Skeletal muscle satellite cell (primary cell): ENCODE data around the gene POSTN.

ENCODE experiments used
- H3K27me3 ChIP-seq: 2 replicates; pipeline ENCODE4 v1.7.0; 2013; ENCODE audit warnings: low read length; ENCODE audit not compliant: control insufficient read depth, insufficient read depth
- H3K36me3 ChIP-seq: 2 replicates; pipeline ENCODE4 v1.7.0; 2013; ENCODE audit warnings: mild to moderate bottlenecking, control low read depth, low read length; ENCODE audit not compliant: insufficient read depth
- H3K4me1 ChIP-seq: 2 replicates; pipeline ENCODE4 v1.7.0; 2013; ENCODE audit warnings: low read length; ENCODE audit not compliant: control insufficient read depth, insufficient read depth
- H3K4me2 ChIP-seq: 2 replicates; pipeline ENCODE4 v1.7.0; 2013; ENCODE audit warnings: mild to moderate bottlenecking, low read length
- H3K4me3 ChIP-seq: 2 replicates; pipeline ENCODE4 v1.7.0; 2013; ENCODE audit warnings: low read length
- H3K9ac ChIP-seq: 2 replicates; pipeline ENCODE4 v1.7.0; 2013; ENCODE audit warnings: mild to moderate bottlenecking, low read depth, low read length, moderate library complexity
- H3K9me3 ChIP-seq: replicated peaks from 2 replicates; pipeline ENCODE4 v1.7.0; 2013; ENCODE audit warnings: mild to moderate bottlenecking, control low read depth, low read length

POSTN gene

DNA sequence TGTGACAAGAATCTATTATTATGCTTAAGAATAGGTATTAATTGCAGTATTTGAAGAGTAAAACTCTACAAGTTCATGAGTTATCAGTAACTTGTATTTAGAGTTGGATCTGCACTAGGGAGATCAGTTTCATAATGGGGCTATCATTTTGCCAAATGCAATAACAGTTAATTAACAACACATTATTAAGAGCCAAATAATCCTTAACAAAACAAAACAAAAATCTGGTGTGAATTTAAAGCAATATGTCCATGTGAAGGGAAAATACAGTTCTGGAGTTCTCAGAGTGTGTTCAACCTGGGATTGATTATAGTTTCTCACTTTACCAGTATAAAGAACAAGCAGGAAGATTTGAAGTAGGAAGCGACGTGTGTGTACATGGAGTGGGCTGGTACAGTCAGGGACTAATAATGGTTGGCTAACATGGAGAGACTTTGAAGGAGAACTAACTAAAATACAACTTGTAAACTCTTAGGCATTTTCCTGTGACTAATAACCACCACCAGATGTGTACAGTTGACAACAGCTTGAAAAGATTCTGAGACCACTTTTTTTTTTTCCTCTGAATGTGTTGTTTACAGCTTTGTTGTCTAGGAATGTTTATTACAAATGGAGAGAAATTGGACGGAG is 58.5 kb downstream of the POSTN start:
- peaks cover 10% of the 10 kb centered on the region for H3K4me1 ChIP-seq
- no peak overlapping the region for H3K4me3 ChIP-seq
- H3K36me3 ChIP-seq, result no peaks in the 10 kb centered on the region
- no peak overlapping the region for H3K4me2 ChIP-seq
- no peaks in the 10 kb centered on the region for H3K9me3 ChIP-seq
- no peaks in the 10 kb centered on the region for H3K27me3 ChIP-seq
- H3K9ac ChIP-seq, result no peak overlapping the region

GRCh38 chr13:37539170-37539569 is 59.4 kb downstream of the POSTN start:
- peaks cover 19% of the 10 kb centered on the region for H3K4me1 ChIP-seq
- no peaks in the 10 kb centered on the region for H3K36me3 ChIP-seq
- no peak overlapping the region for H3K9ac ChIP-seq
- no peak overlapping the region for H3K4me2 ChIP-seq
- no peaks in the 10 kb centered on the region for H3K27me3 ChIP-seq
- H3K9me3 ChIP-seq, result no peaks in the 10 kb centered on the region
- H3K4me3 ChIP-seq, result no peak overlapping the region

DNA sequence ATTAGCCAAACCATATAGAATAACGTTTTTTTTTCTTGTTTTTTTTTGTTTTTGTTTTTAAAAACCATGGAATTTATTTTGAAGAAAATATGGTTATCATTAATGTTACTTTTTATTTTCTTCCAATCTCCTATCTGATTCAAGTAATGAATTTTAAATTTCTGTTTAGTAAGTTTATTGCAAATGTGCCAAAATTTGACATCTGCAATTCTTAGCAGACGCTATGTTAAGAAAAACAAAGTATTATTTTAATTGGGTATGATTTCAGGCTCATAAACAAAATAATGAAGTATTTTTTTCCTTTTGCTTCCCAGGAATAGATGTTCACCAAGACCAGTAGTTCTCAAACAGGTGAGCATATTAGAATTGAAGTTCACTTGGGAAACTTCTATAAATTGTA is 63.1 kb downstream of the POSTN start:
- peaks cover 27% of the 10 kb centered on the region for H3K4me1 ChIP-seq
- no peak overlapping the region for H3K4me2 ChIP-seq
- peaks cover 10% of the 10 kb centered on the region for H3K9me3 ChIP-seq
- H3K9ac ChIP-seq, result no peak overlapping the region
- no peak overlapping the region for H3K4me3 ChIP-seq
- no peaks in the 10 kb centered on the region for H3K27me3 ChIP-seq
- H3K36me3 ChIP-seq, result no peaks in the 10 kb centered on the region

DNA sequence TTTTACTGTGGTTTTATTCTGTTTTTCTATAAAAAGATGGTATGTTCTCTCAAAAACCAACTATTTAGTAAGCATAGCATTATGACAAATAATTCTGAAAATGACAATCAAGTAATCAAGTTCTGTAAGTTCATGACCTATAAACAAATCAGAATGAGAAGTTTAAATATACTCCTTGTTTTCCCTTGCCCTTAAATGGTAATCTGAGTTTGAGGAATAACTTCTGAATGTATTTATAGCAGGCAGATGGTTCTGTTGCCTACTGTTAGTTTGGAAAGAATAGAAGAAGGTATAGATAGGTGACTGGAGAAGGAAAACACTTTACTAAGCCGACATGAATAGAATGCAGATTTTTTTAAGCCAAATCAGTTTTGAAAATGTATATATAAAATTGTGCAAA is 63.9 kb downstream of the POSTN start:
- Histone ChIP-seq H3K27me3 (no peaks in the 10 kb centered on the region), H3K9me3 (peaks cover 15% of the 10 kb centered on the region), H3K4me3 (peak overlapping the region; percentile 16), H3K4me1 (peaks cover 20% of the 10 kb centered on the region), H3K36me3 (no peaks in the 10 kb centered on the region), H3K4me2 (peak overlapping the region; percentile 61), H3K9ac (peak overlapping the region; percentile 73)

GRCh38 chr13:37534181-37534580 is 64.4 kb downstream of the POSTN start:
- Histone ChIP-seq H3K4me1 (peaks cover 20% of the 10 kb centered on the region), H3K27me3 (no peaks in the 10 kb centered on the region), H3K4me2 (peak overlapping the region; percentile 61), H3K9me3 (peaks cover 15% of the 10 kb centered on the region), H3K4me3 (peak overlapping the region; percentile 16), H3K36me3 (no peaks in the 10 kb centered on the region), H3K9ac (peak overlapping the region; percentile 73)

DNA sequence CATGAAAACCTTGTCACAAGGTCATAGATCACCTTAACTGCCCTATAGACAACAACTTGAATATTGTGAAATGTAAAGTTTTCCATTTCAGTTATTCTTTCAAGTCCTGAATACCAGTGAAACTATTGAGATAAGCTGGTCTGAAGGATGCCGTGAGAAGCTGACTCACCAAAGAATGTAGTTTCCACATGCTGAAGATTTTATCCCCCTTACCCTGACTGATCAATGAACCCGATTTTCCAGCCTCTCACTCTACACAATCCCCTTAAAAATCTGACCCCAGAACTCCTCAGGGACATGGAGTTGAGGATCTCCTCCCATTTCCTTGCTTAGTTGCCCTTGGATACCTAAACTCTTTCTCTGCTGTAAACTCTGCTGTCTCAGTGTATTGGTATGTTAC is 67.5 kb downstream of the POSTN start:
- H3K9me3 ChIP-seq, result peaks cover 15% of the 10 kb centered on the region
- no peaks in the 10 kb centered on the region for H3K27me3 ChIP-seq
- H3K9ac ChIP-seq, result no peak overlapping the region
- no peak overlapping the region for H3K4me3 ChIP-seq
- no peak overlapping the region for H3K4me2 ChIP-seq
- peaks cover 24% of the 10 kb centered on the region for H3K4me1 ChIP-seq
- no peaks in the 10 kb centered on the region for H3K36me3 ChIP-seq

GRCh38 chr13:37529751-37530385 is 68.7 kb downstream of the POSTN start:
- Histone ChIP-seq H3K4me2 (no peak overlapping the region), H3K9me3 (peaks cover 15% of the 10 kb centered on the region), H3K36me3 (no peaks in the 10 kb centered on the region), H3K4me3 (no peak overlapping the region), H3K9ac (no peak overlapping the region), H3K4me1 (peaks cover 20% of the 10 kb centered on the region), H3K27me3 (no peaks in the 10 kb centered on the region)

DNA sequence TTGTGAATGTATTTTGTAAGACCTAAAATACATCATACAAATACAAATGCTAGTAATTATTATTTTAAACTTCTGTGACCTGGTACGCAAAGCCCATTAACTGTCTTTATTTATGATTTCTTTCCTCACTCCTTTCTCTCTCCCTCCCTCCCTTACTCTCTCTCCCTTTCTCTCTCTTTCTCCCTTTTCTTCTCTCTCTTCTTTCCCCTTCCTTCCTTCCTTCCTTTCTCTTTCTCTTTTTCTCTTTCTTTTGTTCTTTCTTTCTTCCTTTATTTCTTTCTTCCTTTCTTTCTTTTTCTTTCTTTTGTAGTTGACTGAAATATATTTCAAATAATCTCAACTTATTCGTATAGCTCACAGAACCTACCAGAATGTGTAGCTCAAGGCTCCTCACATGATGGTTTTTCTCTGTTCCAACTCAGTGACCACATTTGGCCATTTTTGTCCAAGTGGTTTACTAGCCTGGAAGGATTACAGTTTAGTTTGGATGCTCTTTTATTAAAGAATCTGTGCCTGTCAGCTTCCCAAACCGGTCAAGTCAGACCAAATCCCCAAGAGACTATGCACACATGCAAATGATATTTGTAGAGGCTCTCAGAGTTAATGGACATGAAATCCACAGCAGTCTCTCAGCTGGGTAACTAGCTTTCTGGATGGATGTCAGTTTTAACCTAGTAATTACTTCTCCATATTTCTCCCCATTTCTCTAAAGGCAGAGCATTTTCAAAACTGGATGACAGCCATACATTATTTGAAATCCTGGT is 71.7 kb downstream of the POSTN start:
- no peaks in the 10 kb centered on the region for H3K36me3 ChIP-seq
- H3K27me3 ChIP-seq, result no peaks in the 10 kb centered on the region
- no peak overlapping the region for H3K4me2 ChIP-seq
- H3K4me1 ChIP-seq, result peaks cover 5% of the 10 kb centered on the region
- peaks cover 15% of the 10 kb centered on the region for H3K9me3 ChIP-seq
- H3K4me3 ChIP-seq, result no peak overlapping the region
- no peak overlapping the region for H3K9ac ChIP-seq

DNA sequence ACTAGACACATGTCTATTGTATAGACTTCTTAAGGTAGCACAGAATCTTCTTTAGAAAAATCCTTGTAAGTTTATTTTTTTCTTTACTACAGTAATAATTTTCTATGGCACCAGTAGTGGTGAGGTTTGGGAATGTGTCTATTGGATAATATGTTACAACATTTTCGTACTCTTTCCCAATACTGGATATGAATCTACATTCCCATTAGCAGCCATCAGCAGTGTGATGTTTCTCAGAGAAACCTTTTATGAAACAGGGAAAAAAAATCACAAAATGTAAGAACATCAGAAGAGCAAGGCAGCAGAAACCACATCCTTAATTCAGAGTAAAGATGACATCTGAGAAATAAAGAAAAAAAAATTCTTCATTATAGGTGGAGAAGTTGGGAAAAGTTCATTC is 83.3 kb downstream of the POSTN start:
- H3K4me2 ChIP-seq, result no peak overlapping the region
- no peak overlapping the region for H3K9ac ChIP-seq
- no peaks in the 10 kb centered on the region for H3K36me3 ChIP-seq
- no peaks in the 10 kb centered on the region for H3K27me3 ChIP-seq
- no peak overlapping the region for H3K4me3 ChIP-seq
- H3K9me3 ChIP-seq, result no peaks in the 10 kb centered on the region
- H3K4me1 ChIP-seq, result no peaks in the 10 kb centered on the region
